Neuronal stem cell (in vitro differentiated cells): ENCODE results near the gene CENPQ.

Experiments used
- DNase-seq: peaks from one replicate; pipeline ENCODE4 v3.0.0-alpha.2; 2013; ENCODE audit warnings: low spot score
- H2AFZ ChIP-seq: one replicate; pipeline ENCODE4 v1.6.1; 2013; ENCODE audit warnings: mild to moderate bottlenecking, low read length, inconsistent platforms
- H2AK5ac ChIP-seq: 2 replicates; pipeline ENCODE4 v1.6.1; 2013; ENCODE audit warnings: low read depth, mild to moderate bottlenecking, inconsistent platforms, low read length, moderate library complexity, mixed read lengths
- H2BK120ac ChIP-seq: 2 replicates; pipeline ENCODE4 v1.6.1; 2013; ENCODE audit warnings: low read depth, mild to moderate bottlenecking, inconsistent platforms, low read length, moderate library complexity, mixed read lengths
- H2BK12ac ChIP-seq: one replicate; pipeline ENCODE4 v1.6.1; 2013; ENCODE audit warnings: low read length, inconsistent platforms
- H2BK15ac ChIP-seq: 2 replicates; pipeline ENCODE4 v1.6.1; 2013; ENCODE audit warnings: mild to moderate bottlenecking, low read length, inconsistent platforms, mixed read lengths
- H2BK5ac ChIP-seq: one replicate; pipeline ENCODE4 v1.6.1; 2013; ENCODE audit warnings: inconsistent platforms, mild to moderate bottlenecking, low read length, moderate library complexity
- H3K14ac ChIP-seq: one replicate; pipeline ENCODE4 v1.6.1; 2013; ENCODE audit warnings: low read length, inconsistent platforms
- H3K18ac ChIP-seq: 2 replicates; pipeline ENCODE4 v1.6.1; 2013; ENCODE audit warnings: low read length, inconsistent platforms
- H3K23ac ChIP-seq: 2 replicates; pipeline ENCODE4 v1.6.1; 2013; ENCODE audit warnings: low read depth, mild to moderate bottlenecking, mixed read lengths, low read length, inconsistent platforms; ENCODE audit not compliant: poor library complexity
- H3K27ac ChIP-seq: replicated peaks from 3 replicates; pipeline ENCODE4 v1.5.1; 2013; ENCODE audit warnings: low read length, inconsistent platforms
- H3K27me3 ChIP-seq, 3 experiments: 2 replicates each; pipeline ENCODE4 v1.6.1; 2013; ENCODE audit warnings: low read length in 3 of 3, mild to moderate bottlenecking in 2 of 3, inconsistent platforms in 1 of 3, low read depth in 1 of 3, mixed read lengths in 1 of 3, moderate library complexity in 1 of 3; ENCODE audit not compliant: control insufficient read depth in 3 of 3, insufficient read depth in 3 of 3
- H3K36me3 ChIP-seq, 2 donors: replicated peaks in 1 of 2; 2 replicates each; pipeline ENCODE4 v1.6.1; 2013; ENCODE audit warnings: low read length in 2 of 2; ENCODE audit not compliant: control insufficient read depth in 2 of 2, insufficient read depth in 2 of 2
- H3K4ac ChIP-seq: 2 replicates; pipeline ENCODE4 v1.6.1; 2013; ENCODE audit warnings: inconsistent platforms, mild to moderate bottlenecking, low read length, moderate library complexity
- H3K4me1 ChIP-seq, 2 donors: 1 replicate in 1 of 2; 2 replicates in 1 of 2; pipeline ENCODE4 v1.6.1; 2013; ENCODE audit warnings: low read length in 2 of 2, low read depth in 1 of 2; ENCODE audit not compliant: control insufficient read depth in 2 of 2, insufficient read depth in 1 of 2
- H3K4me2 ChIP-seq: one replicate; pipeline ENCODE4 v1.6.1; 2013; ENCODE audit warnings: mild to moderate bottlenecking, low read length, inconsistent platforms; ENCODE audit not compliant: insufficient read depth, poor library complexity, severe bottlenecking
- H3K4me3 ChIP-seq, 2 donors: 2 replicates each; pipeline ENCODE4 v1.5.1; 2013; ENCODE audit warnings: low read length in 2 of 2, mild to moderate bottlenecking in 2 of 2, inconsistent platforms in 1 of 2, moderate library complexity in 1 of 2
- H3K79me1 ChIP-seq: one replicate; pipeline ENCODE4 v1.6.1; 2013; ENCODE audit warnings: low read depth, mild to moderate bottlenecking, inconsistent platforms, low read length, moderate library complexity
- H3K9ac ChIP-seq: one replicate; pipeline ENCODE4 v1.6.1; 2013; ENCODE audit warnings: mild to moderate bottlenecking, low read depth, low read length, inconsistent platforms; ENCODE audit not compliant: poor library complexity
- H3K9me3 ChIP-seq, 2 donors: replicated peaks in 1 of 2; 2 replicates each; pipeline versions ENCODE3 to v1.6.1; 2013; ENCODE audit warnings: low read length in 2 of 2, mild to moderate bottlenecking in 2 of 2, inconsistent platforms in 1 of 2, low read depth in 1 of 2, mixed read lengths in 1 of 2, moderate library complexity in 1 of 2; ENCODE audit not compliant: control insufficient read depth in 2 of 2, insufficient read depth in 1 of 2
- H4K8ac ChIP-seq: one replicate; pipeline ENCODE4 v1.6.1; 2013; ENCODE audit warnings: low read depth, mild to moderate bottlenecking, inconsistent platforms, low read length, moderate library complexity
- H4K91ac ChIP-seq: one replicate; pipeline ENCODE4 v1.6.1; 2013; ENCODE audit warnings: low read length, low read depth, mild to moderate bottlenecking, inconsistent platforms; ENCODE audit not compliant: poor library complexity
- WGBS, 2 donors: extraction: QIAGEN DNeasy Blood & Tissue Kit; methylation state at CpG; one replicate each; pipeline ENCODE4 v1.1.7; 2013; ENCODE audit warnings: missing lambda C conversion rate in 2 of 2, mixed read lengths in 1 of 2; ENCODE audit not compliant: insufficient read length in 2 of 2, insufficient replicate concordance in 1 of 2; ENCODE audit errors: extremely low coverage in 2 of 2; 5-methylcytosine and 5-hydroxymethylcytosine counted together

CENPQ gene

DNA sequence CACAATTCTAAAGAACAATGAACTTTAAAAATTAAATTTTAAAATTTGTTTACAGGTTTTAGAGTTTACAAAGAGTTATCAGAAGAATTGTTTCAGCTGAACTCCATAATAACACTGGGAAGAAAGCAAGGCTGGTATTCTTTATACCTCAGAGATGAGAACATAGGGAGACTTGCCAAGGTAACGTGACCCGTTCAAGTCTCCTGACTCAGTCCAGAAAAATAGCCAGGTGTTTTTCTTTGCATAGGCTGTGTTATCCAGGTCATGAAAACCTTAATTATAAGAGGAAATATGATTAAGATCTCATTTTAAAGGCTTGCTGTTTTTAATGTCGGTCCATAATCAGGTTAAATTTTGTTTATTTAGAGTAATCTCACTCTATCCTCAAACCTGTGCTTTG lies 78.8 kb downstream of the CENPQ start:
- Histone ChIP-seq H4K91ac (no peak overlapping the region), H3K14ac (no peak overlapping the region), H3K18ac (no peak overlapping the region), H3K9ac (no peak overlapping the region), H3K27ac (no peak overlapping the region), H3K23ac (no peak overlapping the region), H3K27me3 (peaks cover 0 to under 1% (median 0%) of the 10 kb centered on the region in 3 experiments), H2AFZ (no peak overlapping the region), H2BK12ac (no peak overlapping the region), H2AK5ac (no peak overlapping the region), H3K9me3 (no peaks in the 10 kb centered on the region), H2BK5ac (no peak overlapping the region), H2BK120ac (no peak overlapping the region), H3K4me1 (no peaks in the 10 kb centered on the region), H3K36me3 (no peaks in the 10 kb centered on the region), H3K79me1 (no peaks in the 10 kb centered on the region), H3K4me3 (no peak overlapping the region), H3K4me2 (no peak overlapping the region), H3K4ac (no peak overlapping the region), H2BK15ac (no peak overlapping the region), H4K8ac (no peak overlapping the region)
- no peak for DNase-seq
- WGBS, 2 donors, result no CpG with 5 or more reads among the region's 3 CpGs
